CD4-positive, alpha-beta T cell treated with Interleukin-4 for 4 hours (primary cell): ENCODE measurements around the gene VLDLR.

Experiments
- DNase-seq: peaks from one replicate; pipeline ENCODE4 v3.0.0-alpha.2; 2020

VLDLR gene

DNA sequence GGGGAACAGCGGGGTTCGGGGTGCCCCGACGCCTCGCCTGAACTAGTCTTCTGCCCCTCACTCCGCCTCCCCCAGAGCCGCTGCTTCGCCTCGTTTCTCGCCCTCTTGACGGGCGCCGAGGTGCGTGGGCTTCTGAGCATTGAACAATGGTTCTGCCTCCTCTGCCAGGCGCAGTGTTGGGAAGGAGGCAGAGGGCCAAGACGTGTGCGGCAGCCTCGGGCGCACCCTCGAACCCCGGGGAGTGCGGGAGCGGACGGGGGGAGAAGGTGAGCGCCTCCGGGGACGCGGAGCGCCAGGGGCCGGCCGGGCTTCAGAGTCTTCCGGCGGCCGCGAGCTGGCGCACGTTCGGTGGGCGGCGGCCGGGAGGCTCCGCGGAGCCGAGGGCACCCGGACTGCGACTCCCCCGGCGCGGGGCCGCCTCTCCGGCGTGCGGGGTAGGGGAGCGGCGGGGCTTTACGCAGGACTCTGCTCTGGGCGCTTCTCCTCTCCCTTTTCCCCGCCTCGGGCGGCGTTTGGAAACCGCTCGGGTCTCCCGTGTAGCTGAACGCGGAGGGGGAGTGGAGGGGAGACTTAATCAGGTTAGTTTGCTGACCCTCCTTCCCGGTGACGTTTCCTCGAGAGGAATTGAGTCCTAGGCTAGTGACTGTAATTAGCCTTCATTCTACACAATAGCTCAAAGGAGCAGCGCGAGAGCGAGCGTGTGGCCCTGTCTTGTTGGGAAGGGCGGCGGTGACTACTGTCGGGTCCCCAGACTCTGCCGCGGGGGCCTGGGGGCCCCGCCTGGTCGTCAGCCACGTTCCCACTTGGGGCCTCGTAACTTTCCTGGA, 1.1 kb downstream of the VLDLR start:
- DNase-seq, result no peak

DNA sequence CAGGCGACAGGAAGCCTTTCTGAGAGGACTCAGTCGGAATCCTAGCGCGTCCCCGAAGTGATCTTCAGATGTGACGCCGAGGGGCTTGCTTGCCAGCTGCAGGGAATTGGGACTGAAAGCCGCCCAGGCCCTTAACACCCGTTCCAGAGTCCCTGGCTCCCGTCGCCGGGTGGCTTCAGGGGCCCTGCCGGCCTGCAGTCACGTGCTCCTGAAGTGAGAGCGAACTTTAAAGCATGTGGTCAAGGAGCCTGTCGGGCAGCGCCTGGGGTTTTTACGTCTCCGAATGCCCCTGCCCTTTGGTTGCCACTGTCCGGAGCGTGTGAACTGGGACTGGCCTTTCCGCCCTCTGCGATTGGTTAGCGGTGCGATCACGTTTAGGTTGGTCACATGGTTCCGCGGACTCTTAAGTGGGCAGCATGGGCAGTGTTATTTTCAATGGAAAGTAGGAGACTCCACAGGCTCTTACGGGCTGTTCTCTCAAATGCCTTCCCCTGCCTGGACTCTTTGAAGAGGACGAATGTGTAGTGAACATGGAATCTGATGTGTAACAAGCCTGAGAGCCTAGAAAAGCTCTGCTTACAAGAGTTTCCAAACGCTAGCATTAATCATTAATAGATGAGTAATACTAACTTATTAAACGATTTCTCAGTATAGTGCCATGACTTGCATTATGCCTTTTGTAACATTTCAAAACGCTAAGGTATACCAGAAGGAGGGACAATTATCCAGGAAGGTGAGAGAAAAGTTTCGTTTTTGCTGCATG, 1.9 kb downstream of the VLDLR start:
- no peak for DNase-seq

DNA sequence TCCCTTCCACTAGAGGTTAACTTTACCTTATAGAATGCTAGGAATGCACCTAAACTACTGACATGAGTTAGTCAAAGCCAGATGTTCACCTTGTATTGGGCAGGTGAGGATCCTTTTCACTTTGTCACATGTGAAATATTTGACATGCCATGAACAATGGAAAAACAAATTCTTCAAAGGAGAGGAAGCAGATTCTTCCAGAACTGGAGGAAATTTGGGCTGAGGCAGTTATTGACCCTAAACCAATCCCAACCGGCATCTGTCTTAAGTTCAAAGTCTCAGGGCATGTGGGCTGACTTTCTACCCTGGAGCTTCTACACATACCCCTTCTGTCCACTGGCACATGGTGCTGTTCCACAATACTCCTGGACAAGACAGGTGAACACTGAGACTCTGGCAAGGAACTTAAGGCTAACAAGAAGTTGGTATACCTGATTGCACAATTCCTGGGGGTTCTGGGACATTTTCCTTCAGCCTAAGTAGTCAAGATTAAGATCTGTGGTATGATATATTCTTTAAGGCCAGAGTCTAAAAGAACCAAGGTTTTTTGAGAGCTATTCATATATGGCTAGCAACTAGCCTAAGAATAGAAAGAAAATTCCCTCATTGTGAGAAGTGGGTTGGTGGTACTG, 2.6 kb downstream of the VLDLR start:
- DNase-seq, result no peak

DNA sequence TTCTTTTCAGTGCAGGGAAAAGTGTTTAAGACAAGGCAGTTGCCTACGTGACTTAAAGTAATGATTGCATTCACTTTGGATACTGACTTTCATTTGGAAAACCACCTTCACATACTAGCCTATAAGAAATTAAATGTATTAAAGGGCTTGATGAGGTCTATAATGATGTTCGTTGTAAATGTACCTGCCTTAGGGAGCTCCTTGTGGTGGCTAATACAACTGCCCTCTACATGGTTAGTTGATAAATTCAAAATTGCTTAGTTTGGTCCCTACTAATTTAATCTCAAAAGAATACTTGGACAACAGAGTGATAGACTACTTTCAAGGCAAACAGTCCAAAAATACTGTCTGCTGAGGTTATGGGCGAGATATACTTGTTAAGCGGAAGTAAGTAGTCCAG, 3.8 kb downstream of the VLDLR start:
- no peak for DNase-seq

DNA sequence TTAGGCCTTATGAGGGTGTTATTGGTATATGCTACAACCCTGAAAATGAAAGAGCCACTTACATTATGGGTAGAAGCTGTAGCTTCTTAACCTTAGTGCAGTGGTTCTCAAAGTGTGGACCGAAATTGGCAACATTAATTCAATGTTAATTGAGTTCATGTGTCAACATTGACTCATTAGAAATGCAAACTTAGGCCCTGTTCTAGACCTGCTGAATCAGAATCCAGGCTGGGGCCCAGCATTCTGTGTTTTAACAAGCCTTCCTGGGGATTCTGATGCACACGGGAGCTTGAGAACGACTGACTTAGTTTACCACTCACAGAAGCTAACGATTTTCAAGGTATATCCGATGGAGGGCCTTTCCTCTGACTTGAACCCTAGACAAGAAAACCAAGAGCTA, 7.3 kb downstream of the VLDLR start:
- no peak for DNase-seq

DNA sequence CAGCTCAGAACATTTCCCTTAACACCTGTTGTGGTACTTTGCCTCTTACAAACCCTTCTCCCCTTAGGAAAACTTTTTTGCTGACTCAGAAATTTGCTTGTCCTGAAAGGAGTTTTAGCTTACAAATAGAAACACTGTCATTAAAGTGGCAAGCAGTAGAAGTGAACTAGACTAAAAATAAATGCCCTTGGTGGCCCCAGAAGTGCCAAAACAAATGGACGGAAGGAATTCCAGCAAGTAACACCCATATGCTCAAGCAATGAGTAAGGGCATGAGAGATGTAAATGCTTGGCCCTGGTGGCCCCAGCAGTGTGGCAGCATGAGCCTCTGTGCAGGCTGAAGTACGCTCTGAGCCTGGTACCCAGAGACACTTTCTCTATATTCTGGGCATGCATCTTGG, 8.6 kb downstream of the VLDLR start:
- no peak for DNase-seq

DNA sequence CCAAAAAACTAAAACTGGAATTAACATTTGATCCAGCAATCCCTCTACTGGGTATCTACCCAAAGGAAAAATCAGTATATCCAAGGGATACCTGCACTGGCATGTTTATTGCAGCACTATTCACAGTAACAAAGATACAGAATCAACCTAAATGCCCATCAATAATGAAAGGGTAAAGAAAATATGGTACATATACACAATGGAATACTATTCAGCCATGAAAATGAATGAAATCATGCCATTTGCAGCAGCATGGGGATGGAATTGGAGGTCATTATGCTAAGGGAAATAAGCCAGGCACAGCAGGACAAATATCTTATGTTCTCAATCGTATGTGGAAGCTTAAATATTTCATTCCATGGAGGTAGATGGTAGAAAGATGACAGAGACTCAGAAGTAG, 9.7 kb downstream of the VLDLR start:
- no peak for DNase-seq

DNA sequence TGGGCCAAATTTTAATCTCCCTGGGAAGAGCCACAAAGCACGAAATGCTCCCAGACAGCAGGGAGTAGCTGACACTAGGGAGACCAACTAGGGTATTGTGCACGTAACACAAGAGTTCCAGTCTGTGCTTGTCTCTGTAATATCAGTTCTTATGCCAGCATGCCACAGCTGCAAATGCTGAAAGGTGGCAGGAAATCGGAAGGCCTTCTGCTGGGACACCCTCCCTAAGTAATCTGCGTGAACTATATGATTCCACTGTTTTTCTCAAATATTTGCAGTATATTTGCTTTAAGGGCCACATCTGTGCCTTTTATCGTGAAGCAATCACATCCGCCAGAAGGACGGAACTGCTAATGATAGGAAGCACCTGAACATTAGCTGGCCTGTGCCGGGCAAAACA, 12.6 kb downstream of the VLDLR start:
- DNase-seq, result no peak

DNA sequence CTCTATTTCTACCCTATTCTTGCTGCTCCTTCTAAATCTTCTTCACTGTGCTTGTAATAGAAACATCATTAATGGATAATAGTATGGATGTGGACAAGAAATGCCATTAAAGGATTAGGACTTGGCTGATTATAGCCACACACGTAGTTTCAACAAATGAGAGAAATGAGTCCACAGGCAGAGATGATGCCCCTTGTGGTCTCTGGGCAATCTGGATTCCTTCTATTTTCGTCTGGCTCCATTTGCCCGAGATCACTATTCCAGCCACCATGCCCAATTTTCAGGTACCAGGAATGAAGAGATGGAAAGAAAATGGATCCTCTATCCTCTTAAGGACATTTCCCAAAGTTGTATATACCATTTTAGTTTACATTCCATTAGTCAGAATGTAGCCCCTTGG, 13.2 kb downstream of the VLDLR start:
- DNase-seq, result no peak

DNA sequence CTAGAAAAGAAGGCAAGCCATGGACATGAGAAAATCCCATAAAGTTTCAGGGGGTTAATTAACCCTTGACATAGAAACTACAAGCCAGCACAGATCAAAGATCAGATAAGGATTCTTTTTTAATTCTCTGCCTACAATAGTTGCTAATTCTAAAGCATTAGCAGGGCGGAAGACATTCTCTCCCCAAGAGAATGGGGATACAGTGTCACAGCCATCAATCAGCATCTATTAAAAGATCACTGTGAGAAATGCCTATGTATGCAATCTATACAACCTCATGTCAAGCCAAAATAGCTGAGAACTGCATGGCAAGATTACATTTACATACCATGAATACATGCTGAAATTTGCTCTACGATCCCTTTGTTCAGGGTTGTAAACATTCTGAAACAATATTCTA, 14.3 kb downstream of the VLDLR start:
- DNase-seq, result no peak

DNA sequence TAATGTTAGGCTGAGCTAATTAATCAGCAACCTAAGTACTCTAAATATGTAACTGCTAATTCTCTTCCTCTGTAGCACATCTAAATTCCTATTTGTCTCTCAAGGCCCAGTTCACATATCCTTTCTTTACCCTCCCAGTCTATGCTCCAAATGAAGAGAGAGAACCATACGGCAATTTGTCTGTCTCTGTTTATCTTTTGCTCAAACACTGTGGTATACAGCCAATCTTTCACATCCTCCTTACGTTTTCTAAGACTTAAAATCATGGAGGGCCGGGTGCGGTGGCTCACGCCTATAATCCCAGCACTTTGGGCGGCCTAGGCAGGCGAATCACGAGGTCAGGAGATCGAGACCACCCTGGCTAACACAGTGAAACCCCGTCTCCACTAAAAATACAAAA, 15.8 kb downstream of the VLDLR start:
- DNase-seq, result no peak

DNA sequence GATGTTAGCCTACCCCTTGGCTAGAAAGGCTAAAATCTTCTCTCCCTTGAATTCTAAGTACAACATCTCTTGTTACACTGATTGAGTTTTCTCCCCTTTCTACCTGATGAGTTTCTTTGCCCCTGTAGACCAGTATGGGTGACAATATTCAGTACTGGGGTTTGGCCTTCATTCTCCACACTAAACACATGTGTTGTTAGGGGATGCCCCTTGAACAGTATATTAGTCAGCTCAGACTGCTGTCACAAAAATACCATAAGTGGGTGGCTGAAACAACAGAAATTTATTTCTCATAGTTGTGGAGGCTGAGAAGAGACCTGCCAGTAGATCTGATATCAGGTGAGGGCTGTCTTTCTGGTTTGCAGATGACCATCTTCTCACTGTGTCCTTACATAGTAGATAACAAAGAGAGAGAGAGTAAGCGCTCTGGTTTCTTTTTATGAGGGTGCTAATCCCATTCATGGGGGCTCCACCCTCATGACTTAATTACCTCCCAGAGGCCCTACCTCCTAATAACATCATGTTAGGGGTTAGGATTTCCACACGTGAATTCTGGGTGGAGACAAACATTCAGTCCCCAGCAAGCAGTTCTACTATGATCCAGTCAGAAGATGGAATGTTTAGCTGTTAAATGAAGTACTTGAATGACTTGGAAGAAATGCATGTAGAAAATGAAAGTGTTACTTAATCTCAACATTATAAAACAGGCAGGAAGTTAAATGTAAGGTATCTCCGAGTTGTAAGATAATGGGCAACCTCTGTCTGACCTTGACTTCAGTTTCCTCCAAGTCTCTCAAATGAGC, 17.5 kb downstream of the VLDLR start:
- no peak for DNase-seq

DNA sequence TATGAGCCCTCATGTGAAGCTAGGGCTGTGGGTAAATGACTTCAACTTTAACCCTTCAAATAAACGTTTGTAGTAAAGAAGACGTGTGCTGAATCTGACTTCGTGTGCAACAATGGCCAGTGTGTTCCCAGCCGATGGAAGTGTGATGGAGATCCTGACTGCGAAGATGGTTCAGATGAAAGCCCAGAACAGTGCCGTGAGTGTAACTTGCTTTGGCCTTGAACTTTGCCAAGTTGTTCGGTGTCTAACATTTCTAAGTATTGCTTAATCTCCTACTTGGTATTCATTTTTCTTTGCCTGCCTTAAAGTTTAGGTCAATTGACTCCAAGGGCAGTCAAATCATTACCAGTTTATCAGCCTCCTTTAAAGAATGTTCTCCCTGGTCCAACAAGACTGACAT, 18.2 kb downstream of the VLDLR start:
- no peak for DNase-seq

DNA sequence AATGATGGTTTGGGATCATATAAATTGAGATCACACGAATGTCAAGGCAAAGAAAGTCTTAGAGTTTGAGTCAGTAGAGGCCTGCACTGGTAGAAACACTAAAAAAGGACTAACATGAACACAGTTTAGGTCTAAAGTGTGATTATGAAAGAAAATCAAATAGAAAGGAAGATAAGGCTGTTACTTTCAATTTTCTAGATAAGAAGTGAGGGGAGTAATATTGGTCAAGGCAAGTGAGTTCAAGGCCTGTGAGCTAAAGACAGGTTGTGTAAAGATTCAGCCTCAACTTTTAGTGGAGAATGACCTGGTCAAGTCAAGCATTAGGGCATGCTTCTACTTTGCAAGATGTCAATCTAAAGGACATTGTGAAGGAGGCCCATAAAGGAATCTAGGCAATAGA, 19.0 kb downstream of the VLDLR start:
- no peak for DNase-seq

DNA sequence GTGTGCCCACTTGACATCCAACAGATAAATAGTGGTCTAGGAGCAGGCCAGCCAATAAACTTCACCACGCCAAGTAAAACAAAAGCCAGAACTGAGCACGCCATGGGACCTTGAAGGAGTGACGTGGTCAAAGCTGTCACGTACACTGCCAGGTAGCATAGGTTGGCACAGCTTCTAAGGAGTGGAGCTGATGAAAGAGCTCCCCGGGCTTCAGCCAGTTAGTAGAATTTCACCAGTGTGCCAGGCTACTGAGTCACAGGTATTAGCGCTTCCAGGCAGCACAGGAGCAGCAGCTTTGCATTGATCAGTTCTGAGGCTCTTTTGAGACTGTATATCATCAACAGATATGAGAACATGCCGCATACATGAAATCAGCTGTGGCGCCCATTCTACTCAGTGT, 19.4 kb downstream of the VLDLR start:
- no peak for DNase-seq

DNA sequence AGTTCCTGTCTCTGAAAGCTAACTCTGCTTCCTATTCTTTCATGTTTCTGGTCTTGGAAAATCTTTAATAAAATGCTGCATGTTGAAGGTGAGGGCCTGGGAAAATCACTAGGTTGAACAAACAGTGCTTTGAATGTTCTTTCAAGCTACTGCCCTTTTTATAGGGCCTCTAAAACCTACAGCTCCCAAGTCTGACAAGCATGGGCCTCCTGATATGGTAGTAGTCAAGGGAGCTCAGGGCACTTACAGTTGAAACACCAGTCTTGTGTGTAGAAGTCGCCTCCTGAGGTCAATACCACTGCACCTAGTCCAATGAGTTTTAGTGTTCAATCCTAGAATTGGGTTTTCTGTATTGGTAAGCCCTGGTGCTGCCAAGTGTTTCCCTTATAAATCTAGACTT, 20.5 kb downstream of the VLDLR start:
- no peak for DNase-seq

DNA sequence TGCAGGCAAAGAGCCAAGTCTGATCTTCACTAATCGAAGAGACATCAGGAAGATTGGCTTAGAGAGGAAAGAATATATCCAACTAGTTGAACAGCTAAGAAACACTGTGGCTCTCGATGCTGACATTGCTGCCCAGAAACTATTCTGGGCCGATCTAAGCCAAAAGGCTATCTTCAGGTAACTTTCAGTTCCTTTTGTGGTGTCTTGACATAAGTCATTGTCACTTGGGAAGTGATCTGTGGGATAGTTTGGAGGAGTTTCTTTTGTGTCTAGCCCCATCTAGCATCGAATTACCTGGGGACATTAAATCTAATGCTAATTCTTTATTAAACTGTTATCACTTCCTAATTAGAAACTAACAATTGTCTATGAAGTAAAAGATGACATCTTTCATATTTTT, 24.0 kb downstream of the VLDLR start:
- no peak for DNase-seq

DNA sequence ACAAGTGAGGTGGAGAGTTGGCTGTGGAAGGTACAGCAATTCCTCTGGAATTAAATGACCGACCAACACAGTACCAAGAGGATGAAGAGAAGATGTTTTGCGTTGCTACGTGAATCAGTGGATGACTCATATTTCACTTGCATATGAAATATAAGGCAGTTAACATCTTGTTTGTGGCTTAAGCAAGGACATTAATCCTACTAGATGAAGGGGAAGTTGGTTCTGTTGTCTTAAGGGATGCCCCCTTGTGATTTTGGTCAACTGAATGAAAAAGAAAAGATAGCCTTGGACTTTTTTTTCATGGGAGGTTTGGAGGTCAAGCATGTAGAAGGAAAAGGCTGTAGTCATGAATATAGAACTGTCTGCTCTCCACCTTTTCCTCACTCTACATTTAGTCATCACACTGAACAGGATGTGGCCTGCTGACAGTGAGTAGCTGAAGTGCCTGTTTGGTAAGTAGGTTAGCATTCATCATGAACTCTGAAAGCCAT, 33.9 kb downstream of the VLDLR start:
- DNase-seq, result peak; percentile 57

DNA sequence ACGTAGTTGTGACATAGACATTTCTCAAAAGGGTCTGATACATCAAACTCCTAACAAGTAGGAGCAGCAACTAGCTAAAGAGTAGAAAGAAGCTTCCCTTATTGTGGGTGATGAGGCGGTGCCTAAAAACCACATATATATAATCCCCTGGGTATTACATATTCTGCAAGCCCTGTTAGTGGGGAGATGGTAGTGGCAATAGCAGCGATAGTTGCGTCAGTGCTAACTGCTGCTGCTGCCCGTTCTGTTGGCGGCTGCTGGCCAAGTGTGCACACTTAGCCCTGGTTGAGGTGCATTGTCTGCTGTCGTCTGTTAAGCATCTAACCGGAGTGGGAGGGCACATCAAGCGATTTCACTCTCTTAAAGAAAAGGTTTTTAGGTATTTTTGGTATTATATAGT, 35.8 kb downstream of the VLDLR start:
- DNase-seq, result peak; percentile 42

DNA sequence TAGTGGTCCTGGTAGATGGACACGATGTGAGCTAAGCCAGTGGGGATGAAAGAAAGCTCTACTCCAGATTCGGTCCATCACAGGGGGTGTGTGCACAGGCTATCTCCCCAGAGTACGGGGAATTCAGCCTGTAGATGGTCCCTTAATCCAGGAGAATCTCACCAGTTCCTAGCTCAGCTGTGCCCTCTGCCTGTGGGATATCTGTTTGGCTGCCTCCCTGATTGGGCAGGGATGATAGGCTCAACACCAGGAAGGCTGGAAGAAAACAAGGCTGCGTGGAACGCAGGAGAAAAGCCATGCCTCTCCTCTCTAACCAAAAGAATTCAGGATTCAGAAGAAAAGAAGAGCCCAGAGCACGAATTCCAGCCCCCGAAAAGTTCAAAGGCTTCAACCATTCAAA, 40.9 kb downstream of the VLDLR start:
- no peak for DNase-seq

DNA sequence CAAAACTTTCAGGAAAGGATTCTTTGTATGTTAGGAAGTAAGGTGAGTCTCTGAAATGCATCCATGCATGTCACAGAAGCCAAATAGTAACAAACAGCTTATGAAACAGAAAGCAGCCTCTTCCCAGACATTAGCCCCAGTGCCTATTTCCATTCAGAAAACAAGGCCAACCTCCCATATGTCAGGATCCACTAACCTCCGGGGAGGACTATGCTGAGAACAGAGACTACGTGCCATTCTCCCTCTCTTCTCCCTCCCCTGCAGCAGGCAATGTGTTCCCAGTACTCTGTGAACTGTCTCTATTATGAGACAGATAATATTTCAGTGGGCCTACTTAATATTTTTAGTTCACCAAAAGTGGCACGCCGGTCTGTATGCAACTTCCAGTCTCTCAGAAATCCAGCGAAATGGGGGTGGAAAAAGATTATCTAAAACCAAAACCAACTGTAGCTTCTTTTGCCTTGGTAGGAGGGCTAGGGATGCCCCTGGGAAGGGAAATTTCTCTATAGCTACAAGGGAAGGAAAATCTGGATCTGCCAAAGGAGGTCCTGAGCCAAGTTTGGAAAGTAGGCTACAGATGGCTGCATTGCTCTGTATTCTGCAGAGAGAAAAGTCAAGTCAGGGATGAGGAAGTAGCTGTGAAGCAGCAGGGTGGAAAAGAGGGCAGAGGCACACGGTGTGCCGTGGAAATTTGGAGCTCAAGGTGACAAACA, 42.0 kb downstream of the VLDLR start:
- no peak for DNase-seq
